DMS153 treated with DMSO at 0.1 percent for 48 hours (cell line): ENCODE results near the gene RIMBP3B.
"Not testable (repeated sequence)": the region's sequence is repeated elsewhere in the genome, so short reads cannot be mapped to it uniquely, and the experiment has no call there.

Experiments used
- DNase-seq: peaks from one replicate; lab custom pipeline; 2025; ENCODE audit not compliant: unreplicated experiment; lab: John Stamatoyannopoulos, UW

RIMBP3B gene, protein sequence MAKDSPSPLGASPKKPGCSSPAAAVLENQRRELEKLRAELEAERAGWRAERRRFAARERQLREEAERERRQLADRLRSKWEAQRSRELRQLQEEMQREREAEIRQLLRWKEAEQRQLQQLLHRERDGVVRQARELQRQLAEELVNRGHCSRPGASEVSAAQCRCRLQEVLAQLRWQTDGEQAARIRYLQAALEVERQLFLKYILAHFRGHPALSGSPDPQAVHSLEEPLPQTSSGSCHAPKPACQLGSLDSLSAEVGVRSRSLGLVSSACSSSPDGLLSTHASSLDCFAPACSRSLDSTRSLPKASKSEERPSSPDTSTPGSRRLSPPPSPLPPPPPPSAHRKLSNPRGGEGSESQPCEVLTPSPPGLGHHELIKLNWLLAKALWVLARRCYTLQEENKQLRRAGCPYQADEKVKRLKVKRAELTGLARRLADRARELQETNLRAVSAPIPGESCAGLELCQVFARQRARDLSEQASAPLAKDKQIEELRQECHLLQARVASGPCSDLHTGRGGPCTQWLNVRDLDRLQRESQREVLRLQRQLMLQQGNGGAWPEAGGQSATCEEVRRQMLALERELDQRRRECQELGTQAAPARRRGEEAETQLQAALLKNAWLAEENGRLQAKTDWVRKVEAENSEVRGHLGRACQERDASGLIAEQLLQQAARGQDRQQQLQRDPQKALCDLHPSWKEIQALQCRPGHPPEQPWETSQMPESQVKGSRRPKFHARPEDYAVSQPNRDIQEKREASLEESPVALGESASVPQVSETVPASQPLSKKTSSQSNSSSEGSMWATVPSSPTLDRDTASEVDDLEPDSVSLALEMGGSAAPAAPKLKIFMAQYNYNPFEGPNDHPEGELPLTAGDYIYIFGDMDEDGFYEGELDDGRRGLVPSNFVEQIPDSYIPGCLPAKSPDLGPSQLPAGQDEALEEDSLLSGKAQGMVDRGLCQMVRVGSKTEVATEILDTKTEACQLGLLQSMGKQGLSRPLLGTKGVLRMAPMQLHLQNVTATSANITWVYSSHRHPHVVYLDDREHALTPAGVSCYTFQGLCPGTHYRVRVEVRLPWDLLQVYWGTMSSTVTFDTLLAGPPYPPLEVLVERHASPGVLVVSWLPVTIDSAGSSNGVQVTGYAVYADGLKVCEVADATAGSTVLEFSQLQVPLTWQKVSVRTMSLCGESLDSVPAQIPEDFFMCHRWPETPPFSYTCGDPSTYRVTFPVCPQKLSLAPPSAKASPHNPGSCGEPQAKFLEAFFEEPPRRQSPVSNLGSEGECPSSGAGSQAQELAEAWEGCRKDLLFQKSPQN (N-terminal part only)

DNA sequence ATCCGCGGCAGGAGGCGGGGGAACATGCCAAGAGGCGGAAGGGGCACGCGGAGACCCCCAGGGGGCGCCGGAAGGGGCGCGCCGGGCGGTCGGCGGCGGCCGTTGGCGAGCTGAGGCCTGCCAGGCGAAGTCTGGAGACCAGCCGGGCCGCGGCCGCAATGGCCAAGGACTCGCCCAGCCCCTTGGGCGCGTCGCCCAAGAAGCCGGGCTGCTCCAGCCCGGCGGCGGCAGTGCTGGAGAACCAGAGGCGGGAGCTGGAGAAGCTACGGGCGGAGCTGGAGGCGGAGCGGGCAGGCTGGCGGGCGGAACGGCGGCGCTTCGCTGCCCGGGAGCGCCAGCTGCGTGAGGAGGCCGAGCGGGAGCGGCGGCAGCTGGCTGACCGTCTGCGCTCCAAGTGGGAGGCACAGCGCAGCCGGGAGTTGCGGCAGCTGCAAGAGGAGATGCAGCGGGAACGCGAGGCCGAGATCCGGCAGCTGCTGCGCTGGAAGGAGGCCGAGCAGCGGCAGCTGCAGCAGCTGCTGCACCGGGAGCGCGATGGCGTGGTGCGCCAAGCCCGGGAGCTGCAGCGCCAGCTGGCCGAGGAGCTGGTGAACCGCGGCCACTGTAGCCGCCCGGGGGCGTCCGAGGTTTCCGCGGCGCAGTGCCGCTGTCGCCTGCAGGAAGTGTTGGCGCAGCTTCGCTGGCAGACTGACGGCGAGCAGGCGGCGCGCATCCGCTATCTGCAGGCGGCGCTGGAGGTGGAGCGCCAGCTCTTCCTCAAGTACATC lies at the start of gene RIMBP3B:
TSS of gene RIMBP3B (plus strand) at position 51 of the 767 bp plus-strand sequence. CDS start at position 159, 108 bp downstream.
- not testable (repeated sequence) for DNase-seq

DNA sequence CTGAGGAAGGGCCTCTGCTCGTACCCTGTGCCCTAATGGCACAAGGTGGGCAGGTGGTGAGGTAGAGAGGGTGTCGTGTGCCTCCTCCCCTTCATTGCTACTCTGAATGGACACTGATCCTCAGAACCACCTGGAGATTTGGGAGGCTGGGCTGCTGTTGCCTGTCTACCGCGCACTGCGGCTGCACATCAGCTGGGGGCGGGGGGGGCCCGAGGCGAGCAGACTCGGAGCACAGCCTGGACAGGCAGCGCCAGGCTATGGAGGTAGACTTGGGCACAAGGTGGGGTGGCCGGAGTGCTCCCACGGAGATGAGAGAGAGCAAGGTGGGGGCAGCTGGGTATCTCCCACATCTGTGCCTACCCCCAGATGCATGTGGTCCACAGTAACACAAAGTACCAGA lies 26.0 kb upstream of the RIMBP3B start:
- not testable (repeated sequence) for DNase-seq

- DNase-seq = not testable (repeated sequence)
These were observed 23.0 kb upstream of the RIMBP3B start for GRCh38 chr22:21360525-21360924.

DNA sequence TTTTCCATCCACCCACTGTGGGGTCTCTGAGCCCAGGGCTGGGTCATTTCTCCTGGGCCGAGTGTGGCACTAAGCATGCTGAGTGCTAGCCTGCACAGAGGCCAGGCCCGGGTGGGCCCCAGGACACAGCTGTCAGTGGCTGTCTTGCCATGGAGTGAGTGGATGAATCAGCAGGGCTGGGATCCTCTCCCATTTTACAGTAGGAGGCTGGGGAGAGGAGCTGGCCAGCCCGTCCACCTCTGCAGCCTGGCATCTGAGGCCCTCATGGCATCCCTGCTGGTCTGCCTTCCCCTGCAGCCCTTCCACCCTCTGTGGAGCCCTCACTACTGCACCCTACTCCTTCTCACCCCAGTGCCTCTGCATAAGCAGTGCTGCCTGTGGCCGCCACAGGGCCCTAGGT lies 21.1 kb upstream of the RIMBP3B start:
- DNase-seq = not testable (repeated sequence)

GRCh38 chr22:21363061-21363460 lies 20.5 kb upstream of the RIMBP3B start:
- not testable (repeated sequence) for DNase-seq

- not testable (repeated sequence) for DNase-seq
These were observed 19.7 kb upstream of the RIMBP3B start for GRCh38 chr22:21363803-21364202.

DNA sequence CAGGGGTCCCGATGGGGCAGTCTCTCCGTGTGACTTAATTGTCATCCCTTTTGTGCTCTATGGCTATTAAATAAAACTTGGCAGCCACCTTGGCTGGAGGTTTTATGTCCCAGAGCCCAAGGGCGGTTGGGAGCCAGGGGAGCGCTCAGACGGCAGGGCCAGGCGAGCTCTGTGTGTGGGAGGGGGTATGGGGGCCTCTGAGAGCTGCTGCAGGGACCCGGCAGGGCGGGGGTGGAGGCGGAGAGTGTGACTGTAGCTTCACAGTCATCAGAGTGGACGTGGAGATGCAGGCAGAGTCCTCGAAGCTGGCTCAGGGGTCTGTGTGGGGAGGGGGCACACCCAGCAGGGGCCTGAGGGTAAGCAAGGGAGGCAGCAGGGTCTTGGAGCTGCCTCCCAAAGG lies 19.2 kb upstream of the RIMBP3B start:
- DNase-seq = not testable (repeated sequence)

DNA sequence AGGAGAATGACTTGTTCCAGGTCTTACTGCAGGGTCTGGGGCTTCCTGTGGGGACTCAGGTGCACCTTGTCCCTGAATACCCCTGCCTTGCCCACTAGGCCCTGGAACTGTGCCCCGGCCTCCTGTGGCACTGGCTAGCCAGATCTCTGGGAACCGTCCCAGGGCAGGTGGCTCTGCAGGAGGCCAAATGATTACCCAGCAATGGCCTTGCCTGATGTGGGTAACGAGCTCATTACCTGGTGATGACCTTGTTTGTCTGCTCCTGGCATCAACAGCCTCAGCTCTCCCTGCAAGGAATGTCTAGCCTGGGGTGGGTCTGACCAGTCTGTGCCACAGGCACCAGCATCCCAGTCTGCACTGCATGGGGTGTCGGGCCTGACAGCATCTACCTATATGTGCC lies 18.2 kb upstream of the RIMBP3B start:
- not testable (repeated sequence) for DNase-seq

DNA sequence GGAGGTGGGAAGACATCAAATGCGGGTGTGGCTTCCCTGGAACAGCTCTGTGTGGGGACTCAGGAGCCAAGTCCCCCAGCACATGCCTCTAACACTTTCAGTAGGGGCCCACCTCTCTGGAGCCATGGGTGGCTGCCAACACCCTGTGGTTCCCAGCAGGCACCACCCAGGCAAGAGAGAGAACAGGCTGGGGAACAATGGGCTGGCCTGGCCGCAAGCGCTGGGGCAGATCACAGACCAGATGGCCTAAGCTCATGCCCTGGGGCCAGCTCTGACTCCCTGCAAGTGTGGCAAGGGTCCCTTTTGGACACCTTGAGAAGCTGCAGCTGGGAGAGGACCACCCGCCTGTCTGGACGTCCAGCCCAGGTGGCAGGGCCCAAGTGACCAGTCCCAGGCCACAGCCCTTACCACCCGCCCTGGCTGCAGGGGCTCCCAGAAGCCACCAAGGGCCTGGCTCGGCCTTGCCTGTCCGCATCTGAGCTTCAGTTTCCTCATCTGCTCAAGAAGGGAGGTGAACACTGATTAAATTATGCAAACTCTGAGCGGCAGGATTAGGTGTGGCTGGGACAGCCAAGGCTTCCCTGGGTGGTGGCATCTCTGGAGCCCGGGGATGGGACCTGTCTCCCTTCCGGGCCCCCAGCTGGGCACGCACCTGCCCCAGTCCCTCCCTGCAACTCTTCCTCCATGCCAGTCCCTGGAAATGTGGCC lies 14.8 kb upstream of the RIMBP3B start:
- DNase-seq = not testable (repeated sequence)

GRCh38 chr22:21375880-21376279 lies 7.7 kb upstream of the RIMBP3B start:
- DNase-seq = not testable (repeated sequence)

GRCh38 chr22:21384468-21385357 lies 1.2 kb downstream of the RIMBP3B start:
- not testable (repeated sequence) for DNase-seq

DNA sequence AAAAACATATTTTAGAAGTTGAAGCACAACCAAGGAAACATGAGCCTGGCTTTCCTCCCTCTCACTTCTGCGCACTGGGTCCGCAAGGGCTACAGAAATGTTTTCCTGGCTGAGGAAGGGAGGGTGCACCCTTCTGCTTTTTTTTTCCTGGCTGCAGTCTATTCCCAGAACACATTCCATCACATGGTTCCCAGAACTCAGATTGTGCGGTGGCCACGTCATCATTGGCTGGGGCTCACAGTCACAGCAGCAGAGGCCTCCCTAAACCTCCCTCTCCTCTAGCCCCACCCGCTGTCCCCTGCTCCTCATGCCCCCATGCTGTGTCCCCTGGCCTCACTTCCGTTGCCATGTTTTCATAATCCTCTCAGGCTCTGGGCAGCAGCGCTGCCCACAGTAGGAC lies 5.9 kb downstream of the RIMBP3B start:
- DNase-seq = not testable (repeated sequence)

- DNase-seq = not testable (repeated sequence)
These were observed 6.5 kb downstream of the RIMBP3B start for GRCh38 chr22:21390013-21390412.

DNA sequence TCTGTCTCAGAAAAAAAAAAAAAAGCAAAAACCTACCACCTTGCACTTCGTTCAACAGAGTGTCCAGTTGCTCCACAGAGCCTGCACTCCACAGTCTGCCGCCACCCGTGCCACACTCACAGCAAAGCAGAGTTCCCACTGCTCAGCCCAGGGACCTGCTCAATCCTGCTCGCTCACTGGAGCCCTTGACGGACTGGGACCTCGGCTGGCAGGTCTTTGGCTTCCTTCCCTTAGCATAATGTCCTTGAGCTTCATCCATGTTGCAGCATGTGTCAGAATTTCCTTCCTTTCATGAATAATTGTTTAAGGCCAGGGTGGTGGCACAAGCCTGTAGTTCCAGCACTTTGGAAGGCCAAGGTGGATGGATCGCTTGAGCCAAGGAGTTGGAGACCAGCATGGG lies 11.1 kb downstream of the RIMBP3B start:
- DNase-seq = not testable (repeated sequence)

- DNase-seq = not testable (repeated sequence)
These were observed 17.8 kb downstream of the RIMBP3B start for GRCh38 chr22:21401197-21401969.

DNA sequence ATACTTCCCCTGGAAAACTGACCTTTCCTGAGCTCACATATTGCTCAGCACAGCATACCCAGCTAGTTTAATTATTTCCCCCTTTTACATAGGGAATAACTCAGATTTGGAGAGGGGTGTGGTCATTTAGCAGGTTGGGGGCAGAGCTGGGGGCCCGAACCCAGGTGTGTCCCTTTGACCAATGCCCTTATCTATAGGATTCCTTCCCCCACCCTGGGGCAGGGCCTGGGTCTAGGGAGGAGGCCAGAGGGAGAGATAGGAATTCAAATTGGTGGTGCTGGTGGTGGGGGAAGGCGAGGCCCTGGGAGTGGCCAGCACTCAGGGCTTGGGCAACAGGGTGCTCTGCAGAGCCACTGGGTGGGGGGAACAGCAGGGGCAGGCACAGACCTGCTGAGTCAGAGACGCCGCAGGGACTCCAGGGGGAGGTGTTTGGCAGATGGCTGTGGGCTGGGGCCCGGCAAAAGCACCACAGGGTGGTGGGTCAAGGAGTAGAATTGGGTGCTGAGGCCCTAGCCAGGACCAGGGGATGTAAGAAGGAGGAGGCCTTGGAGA lies 19.3 kb downstream of the RIMBP3B start:
- not testable (repeated sequence) for DNase-seq

DNA sequence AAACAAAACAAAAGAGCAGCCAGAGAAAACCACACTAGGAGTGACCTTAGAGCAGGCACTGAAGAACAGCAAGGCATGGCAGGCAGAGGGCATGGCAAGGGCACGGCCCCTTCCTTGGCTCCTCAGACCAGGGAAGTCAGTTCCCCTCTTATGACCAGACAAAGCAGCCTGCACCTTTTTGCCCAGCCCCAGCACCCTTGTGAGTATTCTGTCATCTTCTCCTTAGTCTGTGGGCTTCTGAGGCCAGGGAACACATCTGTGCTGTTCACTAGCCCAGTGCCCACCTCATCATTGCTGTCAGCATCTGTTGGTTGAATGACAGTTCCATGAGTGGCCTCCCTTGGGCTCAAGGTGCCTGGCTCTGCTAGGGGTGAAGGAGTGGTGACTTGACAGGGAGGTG lies 23.6 kb downstream of the RIMBP3B start:
- DNase-seq = not testable (repeated sequence)
